22Rv1 (cell line): ENCODE measurements around the gene TGFBR3.

Experiments
- H3K27ac ChIP-seq: fragments of 450-650 bp; 2 replicates; pipeline ENCODE4 v1.5.1; 2017
- CTCF ChIP-seq: fragments of 450-650 bp; IDR thresholded peaks from 2 replicates; pipeline ENCODE4 v1.5.1; 2017; ENCODE audit warnings: mild to moderate bottlenecking
- ZFX ChIP-seq: fragments of 450-650 bp; IDR thresholded peaks from 2 replicates; pipeline ENCODE4 v1.6.1; 2017; ENCODE audit warnings: antibody characterized with exemption, borderline replicate concordance

Gene TGFBR3

DNA sequence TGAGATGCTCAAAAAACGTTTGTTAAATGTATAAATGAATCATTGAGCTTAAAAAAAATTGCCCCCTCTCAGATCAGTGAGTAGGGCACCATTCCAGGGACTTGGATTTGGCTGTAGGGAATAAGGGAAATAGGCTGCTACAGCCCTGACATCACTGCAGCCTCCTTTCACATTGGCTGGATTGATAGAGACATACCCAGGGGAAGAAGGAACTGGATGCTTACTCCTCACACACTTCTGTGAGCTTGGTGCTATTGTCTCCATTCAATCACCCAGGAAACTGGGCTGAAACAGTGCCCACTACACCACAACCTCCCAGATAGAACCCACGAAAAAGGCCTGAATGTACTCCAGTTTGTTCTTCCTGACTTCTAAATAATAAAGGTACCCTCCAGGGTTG is 87.2 kb downstream of the TGFBR3 start:
- no peak overlapping the region for H3K27ac ChIP-seq
- TF ChIP-seq ZFX, result no peak
- no peak for TF ChIP-seq CTCF

GRCh38 chr1:91798241-91798648 is 87.7 kb downstream of the TGFBR3 start:
- H3K27ac ChIP-seq, result no peak overlapping the region
- TF ChIP-seq ZFX (no peak), CTCF (no peak)

- H3K27ac ChIP-seq, result no peak overlapping the region
- no peak for TF ChIP-seq ZFX
- TF ChIP-seq CTCF, result no peak
Observed at GRCh38 chr1:91797164-91797563, 88.8 kb downstream of the TGFBR3 start.

DNA sequence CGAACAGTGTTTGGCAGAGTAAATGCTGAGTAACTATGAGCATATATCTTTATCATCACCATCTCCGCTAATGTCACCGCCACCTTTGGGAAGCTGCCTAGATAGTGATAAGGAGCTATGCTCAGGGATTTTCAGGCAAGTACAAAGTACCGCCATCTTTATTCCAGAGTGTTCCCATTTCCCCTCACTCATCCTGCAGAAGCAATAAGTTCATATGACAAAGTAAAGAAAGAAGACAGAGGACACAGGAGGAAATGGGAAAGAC is 89.6 kb downstream of the TGFBR3 start:
- no peak overlapping the region for H3K27ac ChIP-seq
- TF ChIP-seq ZFX, result no peak
- TF ChIP-seq CTCF, result no peak

DNA sequence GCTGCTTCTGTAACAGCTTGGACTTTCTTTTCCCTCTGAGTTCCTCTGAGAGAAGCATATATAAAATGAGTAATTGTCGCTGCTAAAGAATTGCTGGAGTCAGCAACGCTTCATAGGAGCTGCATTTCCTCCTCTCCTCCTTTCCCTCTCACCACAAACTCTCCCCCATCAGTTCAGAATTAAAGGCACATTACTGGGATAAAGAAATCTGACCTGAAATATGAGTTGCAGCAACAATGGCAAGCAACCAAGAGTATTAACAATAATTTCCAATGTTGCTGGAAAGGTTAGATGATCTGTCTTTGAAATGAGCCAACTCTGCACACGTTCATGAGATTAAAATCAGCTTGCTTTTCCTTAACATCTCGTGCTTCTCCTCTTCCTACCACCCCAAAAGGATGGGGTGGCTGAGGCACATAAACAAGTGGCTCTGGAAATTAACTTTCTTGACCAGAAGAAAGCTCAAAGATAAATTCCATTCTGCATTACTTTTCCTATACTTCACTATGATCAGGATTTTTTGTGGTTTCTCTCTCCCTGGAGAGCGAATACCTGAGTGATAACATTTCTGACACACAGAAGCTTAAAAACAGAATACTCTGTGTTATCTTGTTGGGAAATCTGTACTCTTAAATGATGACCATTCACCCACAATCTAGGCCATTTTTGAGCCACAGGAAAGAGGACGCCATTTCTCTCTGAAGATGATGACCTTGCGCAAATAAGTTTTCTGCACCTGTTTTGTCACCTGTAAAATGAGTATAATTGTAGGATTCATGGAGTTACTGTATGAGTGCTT is 90.2 kb downstream of the TGFBR3 start:
- TF ChIP-seq CTCF (no peak), ZFX (no peak)
- H3K27ac ChIP-seq, result no peak overlapping the region

DNA sequence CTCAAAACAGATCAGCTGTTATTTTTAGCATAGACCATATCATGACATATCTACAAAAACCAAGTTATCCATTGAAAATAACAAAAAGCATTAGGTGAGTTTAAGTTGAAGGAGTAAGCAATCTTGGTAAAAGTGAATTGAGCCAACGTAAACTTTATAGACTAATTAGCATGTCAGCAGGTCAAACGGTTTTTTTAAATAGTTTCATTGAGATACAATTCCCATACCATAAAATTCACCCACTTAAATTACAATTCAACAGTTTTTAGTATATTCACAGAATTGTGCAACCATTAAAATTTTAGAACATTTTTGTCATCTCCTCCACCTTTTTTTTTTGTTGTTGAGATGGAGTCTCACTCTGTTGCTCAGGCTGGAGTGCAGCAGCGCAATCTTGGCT is 92.1 kb downstream of the TGFBR3 start:
- TF ChIP-seq CTCF (no peak), ZFX (no peak)
- H3K27ac ChIP-seq, result no peak overlapping the region

GRCh38 chr1:91793189-91793588 is 92.8 kb downstream of the TGFBR3 start:
- TF ChIP-seq ZFX (no peak), CTCF (no peak)
- H3K27ac ChIP-seq, result no peak overlapping the region
